HG02759 (cell line): ENCODE results near the gene ADPGK.
"Not testable (repeated sequence)": the region's sequence is repeated elsewhere in the genome, so short reads cannot be mapped to it uniquely, and the experiment has no call there.

Source experiments
- ATAC-seq: cut with Tn5 transposase; IDR thresholded peaks from one replicate; pipeline ENCODE4 v1.9.1; 2021; ENCODE audit warnings: mild to moderate bottlenecking, moderate library complexity; ENCODE audit not compliant: unreplicated experiment

The ADPGK gene

DNA sequence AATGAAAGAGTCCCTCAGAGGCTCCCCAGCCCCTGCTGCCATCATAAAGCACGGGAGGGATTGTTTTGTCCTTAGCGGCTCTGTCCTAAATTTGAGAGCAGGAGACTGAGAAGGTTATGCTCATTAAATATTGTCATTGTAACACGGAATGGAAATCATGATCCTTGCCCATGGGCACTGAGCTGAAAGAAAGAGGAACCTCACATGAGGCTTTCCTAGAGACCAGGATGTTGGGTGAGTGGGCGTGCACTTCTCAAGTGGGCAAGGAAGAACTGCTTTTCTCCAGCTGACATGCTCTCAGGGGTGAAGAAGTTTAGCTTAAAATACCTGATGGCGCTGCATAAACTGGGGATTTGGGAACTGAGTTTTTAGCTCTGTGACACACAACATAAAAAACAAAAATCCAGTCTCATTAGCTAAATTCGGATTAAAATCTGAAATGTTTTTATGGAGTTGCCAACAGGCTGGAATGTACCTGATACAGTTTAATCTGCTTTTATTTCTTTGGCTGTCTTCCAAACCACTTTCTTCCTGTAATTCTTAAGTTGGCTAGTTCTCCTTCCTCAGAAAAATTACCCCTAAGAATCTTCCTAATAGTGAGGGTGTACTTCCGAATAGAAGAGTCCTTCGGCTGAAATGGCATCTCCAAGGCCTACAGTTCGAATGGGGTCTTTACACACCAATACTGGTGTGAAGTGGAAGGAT is 31.7 kb downstream of the ADPGK start:
- ATAC-seq = no peak

DNA sequence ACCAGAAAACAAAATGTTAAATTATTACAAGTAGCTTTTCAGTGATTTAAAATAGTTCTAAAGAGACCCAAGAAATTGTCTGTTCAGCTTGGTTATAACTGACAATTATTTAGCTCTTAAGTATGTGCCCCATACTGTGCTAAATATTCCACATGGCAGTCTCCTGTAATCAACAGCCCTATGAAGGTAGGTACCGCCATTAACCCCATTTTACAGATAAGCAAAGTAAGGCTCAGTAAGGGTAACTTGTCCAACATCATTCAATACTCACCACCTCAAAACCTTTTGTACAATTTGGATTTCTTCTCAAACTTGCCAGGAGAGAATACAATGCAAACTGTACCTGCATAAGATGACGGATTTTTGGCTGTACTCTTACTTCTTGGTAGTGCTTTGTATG is 33.9 kb downstream of the ADPGK start:
- no peak for ATAC-seq

DNA sequence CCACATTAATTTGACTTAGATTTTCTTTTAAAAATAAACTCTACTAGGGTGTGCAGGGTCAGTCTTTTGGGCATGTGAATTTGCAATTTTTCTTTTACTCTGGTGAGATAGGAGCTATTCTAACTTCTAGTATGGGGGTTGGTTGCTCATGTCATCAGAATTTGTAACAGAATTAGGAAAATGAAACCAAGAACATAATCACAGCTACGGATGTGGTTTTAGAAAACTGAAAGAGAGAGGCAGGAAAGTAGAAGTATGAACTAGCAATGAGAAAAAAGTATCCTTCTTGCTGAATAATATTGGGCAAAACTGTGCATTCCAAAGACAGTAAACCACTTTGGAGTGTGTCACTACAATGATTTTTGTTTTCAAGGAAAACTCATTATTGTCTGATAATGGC is 43.3 kb downstream of the ADPGK start:
- ATAC-seq = peak; percentile 73

DNA sequence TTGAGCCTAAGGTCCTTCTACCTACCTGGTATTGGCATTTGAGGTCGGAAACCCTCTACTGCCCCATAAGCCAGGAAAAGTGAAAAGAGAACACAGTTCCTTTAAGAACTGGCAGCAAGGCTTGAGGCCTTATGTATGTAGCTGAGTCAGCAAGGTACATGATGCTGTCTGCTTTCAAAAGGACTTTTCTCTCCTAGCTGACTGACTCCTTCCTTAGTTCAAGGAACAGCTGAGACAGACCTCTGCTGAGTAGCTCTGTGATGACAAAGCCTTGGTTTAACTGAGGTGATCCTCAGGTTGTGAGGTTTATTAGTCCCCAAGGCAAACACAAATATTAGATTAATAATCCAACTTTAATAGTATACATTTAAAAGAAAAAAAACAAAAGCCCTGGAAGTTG is 45.8 kb downstream of the ADPGK start:
- no peak for ATAC-seq

DNA sequence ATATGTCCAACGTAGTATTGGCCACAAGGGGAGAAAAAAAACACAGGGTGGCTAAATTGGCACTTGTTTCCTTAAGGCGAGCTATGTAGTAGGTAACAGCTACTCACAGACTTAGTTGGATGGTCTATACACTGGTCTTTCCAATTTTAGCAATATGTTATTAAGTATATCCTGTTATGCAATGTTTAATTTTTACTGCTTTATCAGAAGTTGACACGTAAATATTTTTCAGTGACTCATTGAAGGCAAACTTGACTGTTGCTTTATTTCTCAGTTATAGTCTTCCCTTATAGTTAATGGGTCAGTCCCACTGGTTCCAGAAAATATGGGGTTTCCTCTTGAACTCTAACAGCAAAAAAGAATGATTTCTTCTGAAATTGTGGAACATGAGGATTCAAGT is 46.5 kb downstream of the ADPGK start:
- no peak for ATAC-seq

DNA sequence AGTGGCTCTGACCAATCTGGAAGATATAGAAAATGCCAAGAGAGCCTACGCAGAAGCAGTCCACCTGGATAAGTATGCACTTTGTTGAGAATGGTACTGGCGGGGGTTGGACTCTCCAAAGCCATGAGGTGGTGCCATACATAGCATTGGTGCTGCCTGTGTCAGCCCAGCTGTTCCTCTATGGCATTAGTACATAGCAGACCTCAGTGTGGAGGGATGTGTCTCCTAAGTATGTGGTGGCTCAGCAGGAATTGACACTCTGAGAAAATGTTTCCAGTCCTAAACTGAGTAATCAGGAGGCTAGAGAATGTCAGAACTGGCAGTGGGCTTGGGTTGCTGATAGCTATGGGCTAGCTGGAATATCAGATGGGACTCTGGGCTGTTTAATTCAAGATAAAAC is 48.4 kb downstream of the ADPGK start:
- ATAC-seq = no peak

DNA sequence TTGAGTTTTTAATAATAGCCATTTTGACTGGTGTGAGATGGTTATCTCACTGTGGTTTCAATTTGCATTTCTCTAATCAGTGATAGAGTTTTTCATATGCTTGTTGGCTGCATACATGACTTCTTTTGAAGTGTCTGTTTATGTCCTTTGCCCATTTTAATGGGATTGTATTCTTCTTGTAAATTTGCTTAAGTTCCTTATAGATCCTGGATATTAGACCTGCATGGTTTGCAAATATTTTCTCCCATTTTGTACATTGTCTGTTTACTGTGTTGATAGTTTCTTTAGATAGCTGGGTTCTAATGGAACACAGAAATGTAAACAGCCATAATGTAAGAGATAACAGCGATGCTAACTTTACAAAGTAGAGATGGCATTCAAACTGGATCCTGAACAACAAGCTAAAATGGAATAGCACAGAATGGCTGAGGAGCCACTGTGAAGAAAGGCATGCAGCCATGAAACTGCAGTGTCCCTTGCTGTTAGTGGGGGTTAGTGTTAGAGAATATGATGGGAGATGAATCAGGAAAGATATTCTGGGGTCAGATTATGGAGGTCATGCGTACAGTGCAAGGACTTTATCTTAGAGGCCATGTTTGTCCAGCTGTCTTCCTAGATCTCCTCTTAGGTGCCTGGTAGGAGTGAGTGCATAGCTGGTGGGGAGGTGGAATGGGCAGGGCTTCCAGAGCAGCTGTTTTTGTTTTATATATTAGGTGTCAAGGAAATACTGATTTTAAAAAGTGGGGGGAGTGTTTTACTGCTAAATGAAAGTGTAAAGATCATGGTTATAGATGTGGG is 49.4 kb downstream of the ADPGK start:
- ATAC-seq = no peak

DNA sequence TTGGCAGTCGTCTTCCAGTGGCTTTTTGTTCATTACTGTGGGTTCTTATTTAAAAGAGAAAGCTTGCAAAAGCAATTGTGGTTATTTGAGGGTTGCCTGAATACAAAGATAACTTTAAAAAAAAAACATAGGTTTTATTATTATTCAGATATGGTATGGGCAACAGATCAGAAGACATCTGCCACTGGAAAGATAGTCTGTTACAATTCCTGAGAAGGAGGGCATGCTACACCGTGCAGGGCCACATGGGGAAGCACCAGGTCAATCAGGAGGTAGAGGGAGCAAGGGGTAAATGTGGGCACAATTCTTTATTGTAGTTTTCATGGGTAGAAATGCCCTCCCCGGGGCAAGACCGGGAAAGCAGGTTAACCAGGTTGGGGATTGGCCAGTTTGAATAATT is 51.0 kb downstream of the ADPGK start:
- no peak for ATAC-seq

DNA sequence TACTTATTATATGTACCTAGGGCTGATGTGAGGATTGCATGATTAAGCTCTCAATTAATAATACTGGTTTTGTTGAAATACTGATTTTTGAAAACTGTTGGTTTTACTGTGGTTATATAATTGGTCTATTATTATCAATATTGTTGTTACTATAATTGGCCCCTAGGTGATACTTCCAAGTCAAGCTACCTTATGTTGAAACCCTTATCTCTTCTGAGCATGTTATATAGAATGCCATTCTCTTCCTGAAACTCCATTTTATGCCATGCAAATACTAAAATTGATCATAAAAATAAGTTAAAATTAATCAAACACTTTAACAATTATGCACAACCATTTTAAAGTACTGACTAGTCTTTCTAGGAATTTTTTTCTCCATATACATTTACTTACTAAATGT is 51.5 kb downstream of the ADPGK start:
- no peak for ATAC-seq

DNA sequence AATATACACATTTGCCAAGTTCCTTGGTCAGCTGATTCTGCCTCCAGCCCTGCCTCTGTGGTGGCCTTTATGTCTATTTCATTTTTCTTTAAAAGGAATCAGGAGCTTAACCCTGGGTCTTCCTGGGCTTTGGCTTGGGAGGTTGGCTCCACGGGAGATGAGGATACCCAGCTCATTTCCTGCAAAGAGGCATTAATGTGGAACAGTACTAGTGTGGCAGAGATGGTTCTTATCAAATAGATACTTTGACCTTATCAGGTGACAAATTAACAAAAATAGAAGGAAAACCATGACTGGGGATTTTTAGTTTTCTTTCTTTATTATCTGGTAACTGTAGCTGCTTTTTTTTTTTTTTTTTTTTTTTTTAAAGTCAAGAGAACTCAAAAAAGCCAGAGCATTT is 54.7 kb downstream of the ADPGK start:
- no peak for ATAC-seq

DNA sequence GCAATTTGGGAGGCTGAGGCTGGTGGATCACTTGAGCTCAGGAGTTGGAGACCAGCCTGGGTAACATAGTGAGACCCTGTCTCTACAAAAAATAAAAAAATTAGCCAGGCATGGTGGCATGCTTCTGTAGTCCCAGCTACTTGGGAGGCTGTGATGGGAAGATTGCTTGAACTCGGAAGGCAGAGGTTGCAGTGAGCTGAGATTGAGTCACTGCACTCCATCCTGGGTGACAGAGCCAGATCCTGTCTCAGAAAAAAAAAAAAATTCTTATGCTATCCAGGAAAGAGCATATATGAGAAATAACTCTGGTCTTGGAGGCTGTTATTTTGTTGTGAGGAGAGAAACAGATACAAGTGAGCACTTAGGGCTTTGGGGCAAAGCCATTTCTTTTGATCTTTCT is 55.3 kb downstream of the ADPGK start:
- ATAC-seq = not testable (repeated sequence)

DNA sequence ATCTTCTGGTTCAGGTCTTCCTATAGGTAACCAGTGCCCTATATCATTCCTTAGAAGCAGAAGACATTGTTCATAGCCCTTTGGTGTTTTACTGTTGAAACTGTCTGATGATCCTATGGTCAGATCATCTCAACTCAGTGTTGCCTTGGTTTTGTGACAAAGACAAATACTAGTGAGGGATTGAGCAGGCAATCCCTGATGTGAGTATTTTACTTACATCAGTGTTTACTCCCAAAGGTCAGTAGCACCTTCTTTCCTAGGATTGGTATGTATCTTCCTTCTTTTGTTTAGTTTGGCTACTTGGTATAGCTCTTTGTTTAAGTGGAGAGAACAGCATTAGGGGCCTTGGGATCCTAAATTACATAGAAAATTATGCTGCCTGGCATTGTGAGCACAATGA is 56.4 kb downstream of the ADPGK start:
- no peak for ATAC-seq

DNA sequence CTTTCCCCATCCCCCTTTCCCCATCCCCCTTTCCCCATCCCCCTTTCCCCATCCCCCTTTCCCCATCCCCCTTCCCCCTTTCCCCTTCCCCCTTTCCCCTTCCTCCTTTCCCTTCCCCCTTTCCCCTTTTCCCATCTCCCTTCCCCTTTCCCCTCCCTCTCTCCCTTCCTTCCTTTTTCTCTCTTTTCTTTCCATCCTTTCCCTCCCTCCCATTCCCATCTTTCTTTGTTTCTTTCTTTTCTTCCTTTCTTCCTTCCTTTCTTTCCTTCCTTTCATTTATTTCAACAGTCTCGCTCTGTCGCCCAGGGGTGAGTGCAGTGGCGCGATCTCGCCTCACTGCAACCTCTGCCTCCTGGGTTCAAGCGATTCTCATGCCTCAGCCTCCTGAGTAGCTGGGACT is 57.7 kb downstream of the ADPGK start:
- not testable (repeated sequence) for ATAC-seq

DNA sequence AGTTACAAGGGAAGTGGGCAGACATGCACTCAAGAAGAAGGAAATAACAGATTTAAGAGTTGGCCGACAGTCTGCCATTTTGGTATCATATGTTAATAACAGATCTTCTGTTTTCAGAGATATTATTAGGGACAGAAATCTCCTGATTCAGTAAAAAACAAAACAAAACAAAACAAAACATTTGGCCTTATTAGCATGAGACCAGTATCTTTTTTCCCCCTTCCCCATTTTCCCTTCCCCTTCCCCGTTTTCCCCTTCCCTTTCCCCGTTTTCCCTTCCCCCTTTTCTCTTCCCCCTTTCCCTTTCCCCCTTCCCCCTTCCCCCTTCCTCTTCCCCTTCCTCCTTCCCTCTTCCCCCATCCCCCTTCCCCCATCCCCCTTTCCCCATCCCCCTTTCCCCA is 58.1 kb downstream of the ADPGK start:
- ATAC-seq = no peak

DNA sequence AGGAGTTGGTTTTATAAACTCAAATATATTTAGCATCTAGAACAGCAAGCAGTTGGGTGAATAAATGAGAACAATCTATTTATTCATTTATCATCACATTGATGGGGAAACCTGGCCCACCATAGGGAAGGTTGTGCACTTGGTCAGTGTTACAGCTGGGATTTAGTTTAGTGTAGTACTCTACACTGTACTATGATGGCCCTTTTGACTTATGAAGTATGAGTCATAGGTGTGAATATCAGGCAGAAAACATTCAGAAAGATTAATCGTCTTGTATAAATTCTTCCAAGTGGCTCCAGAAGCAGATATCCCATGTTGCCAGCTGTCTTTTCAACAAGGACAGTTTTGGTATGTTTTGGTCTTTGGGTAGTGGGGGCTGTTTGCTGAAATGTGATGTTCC is 59.5 kb downstream of the ADPGK start:
- ATAC-seq = no peak

DNA sequence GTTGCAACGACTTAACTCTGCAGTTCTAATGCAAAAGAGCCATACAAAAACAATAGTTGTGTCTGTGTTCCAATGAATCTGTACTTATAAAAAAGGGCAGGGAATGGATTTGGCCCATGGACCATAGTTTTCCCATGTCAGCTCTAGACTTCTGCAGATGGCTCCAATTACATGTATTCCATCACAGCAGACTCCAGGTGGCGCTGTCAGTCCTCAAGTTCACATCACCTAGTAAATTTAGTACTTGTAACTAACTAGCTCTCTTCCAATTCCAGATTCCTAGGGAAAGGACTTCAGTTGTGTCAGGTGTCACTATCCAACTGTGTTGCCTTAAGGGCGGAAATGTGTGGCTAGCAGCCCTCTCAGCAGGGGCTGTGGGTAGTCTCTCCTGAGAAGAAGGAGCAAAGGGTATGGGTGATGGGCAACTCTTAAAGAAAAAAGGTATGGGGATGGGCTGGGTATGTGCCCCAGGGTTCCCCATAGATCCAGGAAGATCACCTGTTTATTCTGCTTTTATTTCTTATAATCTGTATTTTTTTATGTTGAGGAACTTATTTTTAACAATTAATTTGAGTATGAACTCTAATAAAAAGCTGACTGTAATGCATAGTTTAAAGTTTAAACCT is 61.4 kb downstream of the ADPGK start:
- ATAC-seq = no peak

DNA sequence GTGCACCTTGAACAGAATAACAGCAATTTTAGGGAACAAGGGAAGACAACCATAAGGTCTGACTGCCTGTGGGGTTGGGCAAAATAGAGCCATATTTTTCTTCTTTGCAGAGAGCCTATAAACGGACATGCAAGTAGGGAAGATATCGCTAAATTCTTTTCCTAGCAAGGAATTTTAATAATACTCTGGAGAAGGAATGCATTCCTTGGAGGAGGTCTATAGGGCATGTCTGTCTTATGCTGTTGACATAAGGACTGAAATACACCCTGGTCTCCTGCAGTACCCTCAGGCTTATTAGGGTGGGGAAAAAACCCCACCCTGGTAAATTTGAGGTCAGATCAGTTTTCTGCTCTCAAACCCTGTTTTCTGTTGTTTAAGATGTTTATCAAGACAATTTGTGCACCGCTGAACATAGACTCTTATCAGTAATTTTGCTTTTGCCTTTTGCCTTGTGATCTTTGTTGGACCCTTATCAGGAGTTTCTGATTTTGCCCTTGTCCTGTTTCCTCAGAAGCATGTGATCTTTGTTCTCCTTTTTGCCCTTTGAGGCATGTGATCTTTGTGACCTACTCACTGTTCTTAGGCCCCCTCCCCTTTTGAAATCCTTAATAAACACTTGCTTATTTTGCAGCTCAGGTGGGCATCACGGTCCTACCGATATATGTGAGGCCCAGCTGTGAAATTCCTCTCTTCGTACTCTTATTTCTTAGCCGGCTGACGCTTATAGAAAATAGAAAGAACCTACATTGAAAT is 74.8 kb downstream of the ADPGK start:
- not testable (repeated sequence) for ATAC-seq

DNA sequence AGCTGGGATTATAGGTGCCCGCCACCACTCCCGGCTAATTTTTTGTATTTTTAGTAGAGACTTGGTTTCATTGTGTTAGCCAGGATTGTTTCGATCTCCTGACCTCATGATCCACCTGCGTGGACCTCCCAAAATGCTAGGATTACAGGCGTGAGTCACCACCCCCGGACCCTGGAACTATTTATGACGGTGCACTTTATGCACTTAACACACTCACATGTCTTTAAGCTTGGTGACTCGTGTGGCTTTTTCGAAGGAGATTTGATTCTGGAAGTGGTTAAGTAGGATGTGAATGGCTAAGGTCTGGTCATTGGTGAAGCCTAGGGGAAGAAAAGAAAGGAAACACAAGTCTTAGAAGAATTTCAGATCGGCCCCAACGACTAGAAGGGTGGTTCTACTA is 77.3 kb downstream of the ADPGK start:
- ATAC-seq = no peak
